A549 (cell line): Measurements from ENCODE around the gene PCCB.

ENCODE experiments used
- ATOH8 ChIP-seq: fragments of 250-450 bp; sonication (Bioruptor Pico); IDR thresholded peaks from 2 replicates; pipeline ENCODE4 v1.5.0; 2020; ENCODE audit warnings: low read depth, mild to moderate bottlenecking, moderate library complexity
- CBX2 ChIP-seq: fragments of 200-600 bp; sonication (generic); IDR thresholded peaks from 2 replicates; pipeline ENCODE4 v1.6.1; 2016; ENCODE audit warnings: low read depth, mild to moderate bottlenecking, borderline replicate concordance
- CHD4 ChIP-seq: fragments of 200-600 bp; sonication (generic); IDR thresholded peaks from 2 replicates; pipeline ENCODE4 v1.6.1; 2016; ENCODE audit warnings: antibody characterized with exemption, mild to moderate bottlenecking, borderline replicate concordance
- CTCF ChIP-seq: fragments of >200 bp; sonication (Bioruptor Twin); formaldehyde crosslinking; IDR thresholded peaks from 3 replicates; pipeline ENCODE4 v1.5.1; 2016
- EHMT2 ChIP-seq: fragments of 200-600 bp; sonication (generic); IDR thresholded peaks from 2 replicates; pipeline ENCODE4 v1.6.1; 2016; ENCODE audit warnings: antibody characterized with exemption, low read depth, mild to moderate bottlenecking, moderate library complexity
- ESRRA ChIP-seq: fragments of 150-350 bp; IDR thresholded peaks from 2 replicates; pipeline ENCODE4 v1.6.1; 2014; ENCODE audit warnings: mild to moderate bottlenecking, low read length, borderline replicate concordance
- FOXS1 ChIP-seq: fragments of 250-450 bp; sonication (Bioruptor Pico); IDR thresholded peaks from 2 replicates; pipeline ENCODE4 v1.5.0; 2020; ENCODE audit warnings: mild to moderate bottlenecking, moderate library complexity
- HDAC2 ChIP-seq: fragments of 200-600 bp; sonication (generic); IDR thresholded peaks from 2 replicates; pipeline ENCODE4 v1.6.1; 2016
- KDM1A ChIP-seq: fragments of 200-600 bp; sonication (generic); IDR thresholded peaks from 2 replicates; pipeline ENCODE4 v1.6.1; 2016; ENCODE audit warnings: low read depth, mild to moderate bottlenecking
- POLR2A ChIP-seq: IDR thresholded peaks from 2 replicates; pipeline ENCODE4 v1.6.1; 2012; ENCODE audit warnings: mild to moderate bottlenecking, low read length
- REST ChIP-seq: fragments of 200-600 bp; sonication (generic); IDR thresholded peaks from 2 replicates; pipeline ENCODE4 v1.6.1; 2016; ENCODE audit warnings: antibody characterized with exemption, mild to moderate bottlenecking, moderate library complexity
- RFX5 ChIP-seq: fragments of 450-650 bp; IDR thresholded peaks from 2 replicates; pipeline ENCODE4 v1.7.1; 2014; ENCODE audit warnings: antibody characterized with exemption, mild to moderate bottlenecking, moderate library complexity
- SMC3 ChIP-seq: fragments of >200 bp; sonication (Bioruptor Twin); formaldehyde crosslinking; IDR thresholded peaks from 3 replicates; pipeline ENCODE4 v1.6.1; 2018; ENCODE audit warnings: inconsistent platforms
- ZSCAN20 ChIP-seq: fragments of 250-450 bp; sonication (Bioruptor Pico); IDR thresholded peaks from 2 replicates; pipeline ENCODE4 v1.8.0; 2022; ENCODE audit warnings: mild to moderate bottlenecking, moderate library complexity

DNA sequence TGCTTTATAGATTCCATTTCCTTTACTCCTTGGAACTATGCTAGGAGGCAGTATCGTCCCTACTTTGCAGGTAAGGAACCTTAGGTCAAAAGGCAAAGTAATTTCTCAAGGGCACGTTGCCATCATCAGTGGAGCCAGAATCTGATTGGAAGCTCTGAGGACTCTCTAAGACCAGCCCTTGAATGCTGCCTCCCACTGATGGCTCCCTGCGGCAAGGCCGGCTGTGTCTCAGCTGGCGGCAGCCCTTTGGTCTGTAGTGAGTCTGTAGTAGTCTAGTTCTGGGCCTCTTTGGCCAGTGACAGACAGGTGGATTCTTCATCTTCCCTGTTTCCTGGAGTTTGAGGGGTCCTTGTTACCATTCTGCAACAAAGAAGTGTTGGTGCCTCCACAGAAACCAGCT lies 76.2 kb downstream of the PCCB start:
- TF ChIP-seq ESRRA = no peak
- TF ChIP-seq POLR2A = no peak
- no peak for TF ChIP-seq CTCF
- TF ChIP-seq HDAC2 = no peak
- TF ChIP-seq CHD4 = no peak
- TF ChIP-seq ATOH8 (CRISPR knock-in tag) = no peak
- TF ChIP-seq REST = no peak
- TF ChIP-seq FOXS1 = no peak
- no peak for TF ChIP-seq CBX2
- TF ChIP-seq RFX5 = no peak
- no peak for TF ChIP-seq SMC3
- TF ChIP-seq KDM1A = no peak
- TF ChIP-seq ZSCAN20 (CRISPR knock-in tag) = no peak
- no peak for TF ChIP-seq EHMT2
